Measurements from ENCODE around the gene SLC7A9.

DNA sequence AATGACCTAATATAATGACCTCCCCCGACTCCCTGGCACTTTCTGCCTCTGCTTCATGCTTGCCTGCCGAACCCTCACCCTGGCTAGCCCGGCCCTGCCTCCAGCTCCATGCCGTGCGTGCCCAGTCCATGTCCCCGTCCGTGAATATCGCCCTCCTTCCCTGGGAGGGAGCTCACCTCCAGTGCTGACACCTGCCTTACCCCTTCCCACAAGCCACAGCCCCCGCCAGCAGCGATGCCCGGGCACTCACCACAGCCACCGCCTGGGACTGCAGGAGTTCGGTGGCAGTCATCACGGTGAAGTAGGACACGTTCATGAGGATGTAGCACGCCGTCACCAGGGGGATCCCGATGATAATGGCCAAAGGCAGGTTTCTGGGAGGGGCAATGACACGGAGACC is 10.0 kb downstream of the SLC7A9 start:
- TF ChIP-seq, protein P1, sequence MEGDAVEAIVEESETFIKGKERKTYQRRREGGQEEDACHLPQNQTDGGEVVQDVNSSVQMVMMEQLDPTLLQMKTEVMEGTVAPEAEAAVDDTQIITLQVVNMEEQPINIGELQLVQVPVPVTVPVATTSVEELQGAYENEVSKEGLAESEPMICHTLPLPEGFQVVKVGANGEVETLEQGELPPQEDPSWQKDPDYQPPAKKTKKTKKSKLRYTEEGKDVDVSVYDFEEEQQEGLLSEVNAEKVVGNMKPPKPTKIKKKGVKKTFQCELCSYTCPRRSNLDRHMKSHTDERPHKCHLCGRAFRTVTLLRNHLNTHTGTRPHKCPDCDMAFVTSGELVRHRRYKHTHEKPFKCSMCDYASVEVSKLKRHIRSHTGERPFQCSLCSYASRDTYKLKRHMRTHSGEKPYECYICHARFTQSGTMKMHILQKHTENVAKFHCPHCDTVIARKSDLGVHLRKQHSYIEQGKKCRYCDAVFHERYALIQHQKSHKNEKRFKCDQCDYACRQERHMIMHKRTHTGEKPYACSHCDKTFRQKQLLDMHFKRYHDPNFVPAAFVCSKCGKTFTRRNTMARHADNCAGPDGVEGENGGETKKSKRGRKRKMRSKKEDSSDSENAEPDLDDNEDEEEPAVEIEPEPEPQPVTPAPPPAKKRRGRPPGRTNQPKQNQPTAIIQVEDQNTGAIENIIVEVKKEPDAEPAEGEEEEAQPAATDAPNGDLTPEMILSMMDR (IDR thresholded peaks at IDR 0.05; ENCODE audit: poor library complexity, severe bottlenecking), result no peak
- no peak for TF ChIP-seq POLR2AphosphoS5 (IDR thresholded peaks at IDR 0.05)

Measured in neural cell (in vitro differentiated cells).